Caco-2 (cell line): ENCODE results near the gene PTH2. TPM values are rescaled to one million over a fixed set of nuclear protein-coding genes. Genes with fewer than 3 reads are reported as not detected.

Source experiments
- BruUV-seq: library from RNA; stranded (reverse); fragments of 400-500 nt; replicated peaks from 2 replicates; lab custom pipeline; 2021; lab: Mats Ljungman, UMichigan
- CTCF ChIA-PET: fragments of 300-600 bp; sonication (Branson Sonifier 250); formaldehyde crosslinking; loops from one replicate; lab custom pipeline; 2022; ENCODE audit warnings: antibody characterized with exemption; lab: Charles Lee
- POLR2A ChIA-PET: fragments of 300-600 bp; sonication (Branson Sonifier 250); formaldehyde crosslinking; loops from one replicate; lab custom pipeline; 2022; ENCODE audit warnings: antibody characterized with exemption; lab: Charles Lee
- DNase-seq, 2 experiments: peaks; one replicate each; pipeline versions ENCODE4 v3.0.0 to v3.0.0-alpha.2; 2020 to 2022
- H3K27me3 ChIP-seq: replicated peaks from 2 replicates; pipeline ENCODE4 v1.6.0; 2011; ENCODE audit warnings: low read length; ENCODE audit not compliant: control insufficient read depth, insufficient read depth
- H3K36me3 ChIP-seq: 2 replicates; pipeline ENCODE4 v1.5.1; 2011; ENCODE audit warnings: low read length; ENCODE audit not compliant: control insufficient read depth, insufficient read depth
- H3K4me1 ChIP-seq: fragments of 250-450 bp; sonication (Bioruptor Pico); 2 replicates; pipeline ENCODE4 v1.5.1; 2020; ENCODE audit warnings: mild to moderate bottlenecking
- H3K4me3 ChIP-seq: 2 replicates; pipeline ENCODE4 v1.5.1; 2011; ENCODE audit warnings: low read depth, mild to moderate bottlenecking, control low read depth, low read length
- H3K9me3 ChIP-seq: fragments of 250-450 bp; sonication (Bioruptor Pico); 2 replicates; pipeline ENCODE4 v1.5.1; 2020; ENCODE audit warnings: mild to moderate bottlenecking, moderate library complexity
- H3K27ac Mint-ChIP-seq: one replicate; pipeline ENCODE4 v1.8.0; 2022; ENCODE audit warnings: mixed read lengths; ENCODE audit not compliant: unreplicated experiment
- H3K27me3 Mint-ChIP-seq: one replicate; pipeline ENCODE4 v1.8.0; 2022; ENCODE audit warnings: mixed read lengths; ENCODE audit not compliant: insufficient read depth, unreplicated experiment
- H3K36me3 Mint-ChIP-seq: one replicate; pipeline ENCODE4 v1.8.0; 2022; ENCODE audit warnings: mild to moderate bottlenecking, mixed read lengths; ENCODE audit not compliant: insufficient read depth, unreplicated experiment
- H3K4me1 Mint-ChIP-seq: one replicate; pipeline ENCODE4 v1.8.0; 2022; ENCODE audit warnings: low read depth, mixed read lengths; ENCODE audit not compliant: unreplicated experiment
- H3K4me3 Mint-ChIP-seq: one replicate; pipeline ENCODE4 v1.8.0; 2022; ENCODE audit warnings: mild to moderate bottlenecking, moderate library complexity, mixed read lengths; ENCODE audit not compliant: unreplicated experiment
- H3K9me3 Mint-ChIP-seq: one replicate; pipeline ENCODE4 v1.8.0; 2022; ENCODE audit warnings: mixed read lengths; ENCODE audit not compliant: unreplicated experiment
- intact Hi-C: fragments of 100-400 bp; cut with micrococcal nuclease; formaldehyde crosslinking; loops from one replicate; pipeline ENCODE4 v1.10.0; 2022; ENCODE audit not compliant: unreplicated experiment
- total RNA-seq: library from RNA; stranded (reverse); gene quantifications from 2 replicates; pipeline ENCODE4 v1.2.3, GENCODE V29; 2022
- TF ChIP-seq, protein P1 (sequence below), 2 experiments: fragments of 200-600 bp in 1 of 2; IDR thresholded peaks; 1 replicate in 1 of 2; 2 replicates in 1 of 2; pipeline versions ENCODE4 v1.5.1 to v1.8.0; 2011 to 2022; ENCODE audit warnings: antibody characterized with exemption in 1 of 2, control low read depth in 1 of 2, inconsistent platforms in 1 of 2, low read depth in 1 of 2, low read length in 1 of 2, mild to moderate bottlenecking in 1 of 2, moderate library complexity in 1 of 2; ENCODE audit not compliant: insufficient read depth in 1 of 2, severe bottlenecking in 1 of 2, unreplicated experiment in 1 of 2

Gene PTH2
- total RNA-seq, 1 experiment from 2014 or later: not detected

DNA sequence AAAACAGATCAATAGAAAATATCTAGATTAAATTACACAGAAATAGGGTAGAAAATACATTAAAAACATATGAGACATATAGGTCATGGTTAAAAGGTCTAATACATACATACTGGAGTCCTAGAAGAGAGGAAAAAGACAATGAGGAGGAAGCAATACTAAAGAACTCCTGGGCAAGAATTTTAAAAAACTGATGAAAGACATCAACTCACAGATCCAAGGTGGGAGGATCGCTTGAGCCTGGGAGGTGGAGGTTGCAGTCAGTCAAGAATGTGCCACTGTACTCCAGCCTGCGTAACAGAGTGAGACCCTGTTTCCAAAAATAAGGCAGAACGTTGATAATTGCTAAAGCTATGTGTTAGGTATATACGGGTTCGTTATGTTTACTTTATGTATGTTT lies 40.6 kb downstream of the PTH2 start:
- ChIA-PET CTCF (no interaction called here), POLR2A (no interaction called here)
- H3K27ac Mint-ChIP-seq: no peak overlapping the region
- no peak overlapping the region for H3K4me3 Mint-ChIP-seq
- DNase-seq: no peak
- Histone ChIP-seq H3K4me3 (no peak overlapping the region), H3K4me1 (no peaks in the 10 kb centered on the region), H3K27me3 (no peaks in the 10 kb centered on the region), H3K9me3 (peaks cover 17% of the 10 kb centered on the region; the same call in 1 of the 2 replicates), H3K36me3 (no peaks in the 10 kb centered on the region)
- TF ChIP-seq, protein P1, sequence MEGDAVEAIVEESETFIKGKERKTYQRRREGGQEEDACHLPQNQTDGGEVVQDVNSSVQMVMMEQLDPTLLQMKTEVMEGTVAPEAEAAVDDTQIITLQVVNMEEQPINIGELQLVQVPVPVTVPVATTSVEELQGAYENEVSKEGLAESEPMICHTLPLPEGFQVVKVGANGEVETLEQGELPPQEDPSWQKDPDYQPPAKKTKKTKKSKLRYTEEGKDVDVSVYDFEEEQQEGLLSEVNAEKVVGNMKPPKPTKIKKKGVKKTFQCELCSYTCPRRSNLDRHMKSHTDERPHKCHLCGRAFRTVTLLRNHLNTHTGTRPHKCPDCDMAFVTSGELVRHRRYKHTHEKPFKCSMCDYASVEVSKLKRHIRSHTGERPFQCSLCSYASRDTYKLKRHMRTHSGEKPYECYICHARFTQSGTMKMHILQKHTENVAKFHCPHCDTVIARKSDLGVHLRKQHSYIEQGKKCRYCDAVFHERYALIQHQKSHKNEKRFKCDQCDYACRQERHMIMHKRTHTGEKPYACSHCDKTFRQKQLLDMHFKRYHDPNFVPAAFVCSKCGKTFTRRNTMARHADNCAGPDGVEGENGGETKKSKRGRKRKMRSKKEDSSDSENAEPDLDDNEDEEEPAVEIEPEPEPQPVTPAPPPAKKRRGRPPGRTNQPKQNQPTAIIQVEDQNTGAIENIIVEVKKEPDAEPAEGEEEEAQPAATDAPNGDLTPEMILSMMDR (IDR thresholded peaks at IDR 0.05; ENCODE audit: insufficient read depth in 1 of 2, low read depth in 1 of 2, low read length in 1 of 2, severe bottlenecking in 1 of 2, unreplicated experiment in 1 of 2): no peak
- peaks cover 20% of the 10 kb centered on the region for H3K9me3 Mint-ChIP-seq
- peaks cover 6% of the 10 kb centered on the region for H3K36me3 Mint-ChIP-seq
- H3K4me1 Mint-ChIP-seq: no peaks in the 10 kb centered on the region
- peaks cover 3% of the 10 kb centered on the region for H3K27me3 Mint-ChIP-seq
- intact Hi-C loops: no loop called here
- BruUV-seq: no TSS peak

GRCh38 chr19:49380391-49380790 lies 42.9 kb downstream of the PTH2 start:
- Histone ChIP-seq H3K4me1 (no peaks in the 10 kb centered on the region), H3K4me3 (no peak overlapping the region), H3K27me3 (no peaks in the 10 kb centered on the region), H3K9me3 (peaks cover 17% of the 10 kb centered on the region; the same call in 1 of the 2 replicates), H3K36me3 (no peaks in the 10 kb centered on the region)
- no peaks in the 10 kb centered on the region for H3K36me3 Mint-ChIP-seq
- intact Hi-C loops: no loop called here
- peaks cover 5% of the 10 kb centered on the region for H3K27me3 Mint-ChIP-seq
- H3K4me3 Mint-ChIP-seq: no peak overlapping the region
- BruUV-seq: no TSS peak
- H3K4me1 Mint-ChIP-seq: no peaks in the 10 kb centered on the region
- DNase-seq: no peak
- no peak overlapping the region for H3K27ac Mint-ChIP-seq
- TF ChIP-seq, protein P1 (IDR thresholded peaks at IDR 0.05; ENCODE audit: insufficient read depth in 1 of 2, low read depth in 1 of 2, low read length in 1 of 2, severe bottlenecking in 1 of 2, unreplicated experiment in 1 of 2): no peak
- ChIA-PET CTCF (interaction anchor here (0.6 kb wide), 1 partner anchor 18 kb away, joined by 4 read pairs; the partner anchor contains the start of gene TEAD2), POLR2A (no interaction called here)
- H3K9me3 Mint-ChIP-seq: peaks cover 20% of the 10 kb centered on the region

DNA sequence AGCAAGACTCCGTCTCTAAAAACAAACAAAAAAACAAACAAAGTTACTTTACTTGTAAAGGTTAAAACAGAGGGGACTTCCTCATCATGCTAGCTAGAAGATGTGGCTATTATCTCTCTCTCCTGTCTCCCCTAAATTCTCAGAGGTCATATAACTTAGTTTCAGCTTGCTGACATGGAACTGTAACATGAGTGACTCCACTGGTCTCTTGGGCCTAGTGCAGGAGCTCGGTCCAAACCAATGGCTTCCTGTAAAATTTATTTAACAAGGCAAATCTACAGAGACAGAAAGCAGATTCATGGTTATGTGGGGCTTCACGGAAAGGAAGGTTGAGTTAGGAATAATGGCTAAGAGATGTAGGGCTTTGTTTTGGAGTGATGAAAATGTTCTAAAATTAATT lies 44.7 kb downstream of the PTH2 start:
- H3K27ac Mint-ChIP-seq: no peak overlapping the region
- POLR2A ChIA-PET: no interaction called here
- BruUV-seq: no TSS peak

More for the DNA sequence above, 44.7 kb downstream of the PTH2 start:
- H3K36me3 ChIP-seq: no peaks in the 10 kb centered on the region
- TF ChIP-seq, protein P1 (IDR thresholded peaks at IDR 0.05; ENCODE audit: insufficient read depth in 1 of 2, low read depth in 1 of 2, low read length in 1 of 2, severe bottlenecking in 1 of 2, unreplicated experiment in 1 of 2): no peak
- no peaks in the 10 kb centered on the region for H3K4me1 ChIP-seq
- no peak overlapping the region for H3K4me3 Mint-ChIP-seq
- H3K9me3 ChIP-seq: peaks cover 17% of the 10 kb centered on the region; the same call in 1 of the 2 replicates
- H3K27me3 Mint-ChIP-seq: peaks cover 5% of the 10 kb centered on the region
- no peaks in the 10 kb centered on the region for H3K36me3 Mint-ChIP-seq
- H3K4me3 ChIP-seq: no peak overlapping the region
- no peak for DNase-seq
- intact Hi-C loops: no loop called here
- H3K27me3 ChIP-seq: no peaks in the 10 kb centered on the region
- CTCF ChIA-PET: interaction anchor here (1.3 kb wide), 1 partner anchor 13 kb away, joined by 5 read pairs; no protein-coding TSS in a partner anchor
- peaks cover 20% of the 10 kb centered on the region for H3K9me3 Mint-ChIP-seq
- no peaks in the 10 kb centered on the region for H3K4me1 Mint-ChIP-seq
